Activated naive CD4-positive, alpha-beta T cell treated with anti-CD3 and anti-CD28 coated beads, Interleukin-2, amount 50 U/mL, for 24 hours (primary cell): ENCODE results near the gene HOXA10.

Experiments used
- H3K27ac Mint-ChIP-seq: one replicate; pipeline ENCODE4 v1.8.0; 2021; ENCODE audit warnings: mild to moderate bottlenecking, mixed read lengths
- H3K27me3 Mint-ChIP-seq: one replicate; pipeline ENCODE4 v1.8.0; 2021; ENCODE audit warnings: mixed read lengths
- H3K36me3 Mint-ChIP-seq: one replicate; pipeline ENCODE4 v1.8.0; 2021; ENCODE audit warnings: mixed read lengths
- H3K4me1 Mint-ChIP-seq: one replicate; pipeline ENCODE4 v1.8.0; 2021; ENCODE audit warnings: mixed read lengths
- H3K4me3 Mint-ChIP-seq: one replicate; pipeline ENCODE4 v1.8.0; 2021; ENCODE audit warnings: mild to moderate bottlenecking, mixed read lengths
- H3K9me3 Mint-ChIP-seq: one replicate; pipeline ENCODE4 v1.8.0; 2021; ENCODE audit warnings: mixed read lengths

Gene HOXA10

GRCh38 chr7:27131390-27131819 lies 42.7 kb downstream of the HOXA10 start:
- Mint-ChIP-seq H3K27ac (no peak overlapping the region), H3K36me3 (no peaks in the 10 kb centered on the region), H3K27me3 (peaks cover 28% of the 10 kb centered on the region), H3K4me3 (peak overlapping the region; percentile 62), H3K9me3 (no peaks in the 10 kb centered on the region), H3K4me1 (peaks cover 11% of the 10 kb centered on the region)

DNA sequence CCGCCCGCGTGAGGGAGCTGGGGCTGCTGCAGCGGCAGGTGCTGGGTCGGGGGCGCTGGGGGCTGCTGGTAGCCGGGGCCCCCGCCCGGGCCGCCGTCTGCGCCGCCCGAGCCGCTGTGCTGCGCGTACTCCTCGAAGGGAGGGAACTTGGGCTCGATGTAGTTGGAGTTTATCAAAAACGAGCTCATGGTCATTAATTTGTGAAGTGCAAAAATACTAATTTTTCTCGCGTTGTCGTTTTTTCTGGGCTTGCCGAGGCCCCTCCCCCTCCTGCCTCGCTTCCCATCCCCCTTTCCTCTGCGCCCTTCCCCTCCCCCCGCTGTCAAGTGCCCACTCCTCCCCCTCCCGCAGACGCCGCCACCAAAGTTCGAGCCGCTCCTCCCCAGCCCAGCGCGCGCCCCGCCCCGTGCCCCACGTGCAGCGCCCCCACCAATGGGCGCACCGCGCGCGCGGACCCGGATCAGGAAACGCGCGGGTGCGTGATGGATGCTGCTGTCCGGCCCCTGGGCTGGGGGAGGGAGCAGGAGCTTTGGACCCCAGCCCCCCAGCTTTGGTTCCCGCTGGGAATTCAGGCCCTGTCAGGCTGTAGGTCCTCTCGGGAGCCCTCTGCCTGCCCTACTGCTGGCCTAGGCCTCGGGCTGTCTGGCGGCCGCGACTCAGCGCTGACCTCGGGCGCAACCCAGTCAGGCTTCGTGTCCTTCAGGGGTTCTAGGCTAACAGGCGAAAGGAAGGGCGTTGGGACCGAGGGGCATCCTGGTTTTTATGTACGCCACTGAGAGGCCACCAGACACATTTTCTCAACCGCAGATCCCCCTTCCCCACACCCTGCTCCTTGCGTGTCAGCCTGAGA lies 43.4 kb downstream of the HOXA10 start, which contains the start of gene HOXA4:
Gene HOXA4, minus strand, starts transcription at position 218 of the 850 bp plus-strand sequence. Its CDS starts 24 bp downstream, at position 194.
- Mint-ChIP-seq H3K36me3 (no peaks in the 10 kb centered on the region), H3K27me3 (peaks cover 27% of the 10 kb centered on the region), H3K4me1 (peaks cover 11% of the 10 kb centered on the region), H3K27ac (no peak within 1 kb of the TSS), H3K9me3 (no peaks in the 10 kb centered on the region), H3K4me3 (peak within 1 kb of the TSS; percentile 62)

DNA sequence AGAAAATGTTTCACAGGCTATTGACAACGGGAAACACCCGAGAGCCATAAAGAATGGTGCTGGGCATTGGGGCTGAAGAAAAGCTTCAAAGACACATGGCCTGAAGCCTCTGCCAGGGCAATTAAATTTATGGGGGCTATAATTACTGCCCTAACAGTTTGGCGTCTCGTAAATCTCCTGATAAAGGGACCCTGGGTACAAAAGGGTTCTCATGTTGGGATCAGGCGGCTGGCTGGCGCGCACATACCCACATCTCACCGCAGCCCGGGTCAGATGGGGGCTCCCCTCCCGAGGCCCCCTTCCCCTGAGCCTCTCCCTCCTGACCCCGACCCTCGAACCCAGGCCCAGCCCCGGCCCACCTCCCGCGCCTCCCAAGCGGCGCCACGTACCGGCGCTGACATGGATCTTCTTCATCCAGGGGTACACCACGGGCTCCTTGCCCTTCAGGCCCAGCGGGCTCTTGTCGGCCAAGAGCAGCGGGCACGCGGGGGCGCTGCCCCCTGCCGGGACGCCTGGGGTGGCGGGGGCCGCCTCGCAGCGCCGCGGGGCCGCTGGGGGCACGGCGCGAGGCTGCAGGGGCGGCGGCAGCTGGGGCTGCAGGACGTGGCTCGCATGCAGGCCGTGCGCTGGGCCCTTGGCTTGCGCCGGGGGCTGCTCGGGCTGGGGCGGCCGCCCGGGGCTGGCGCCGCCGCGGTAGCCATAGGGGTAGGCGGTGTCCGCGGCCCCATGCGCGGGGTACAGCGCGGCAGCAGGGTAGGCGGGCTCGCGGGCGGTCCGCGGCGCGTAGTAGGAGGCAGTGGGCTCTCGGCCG lies 44.2 kb downstream of the HOXA10 start:
- Mint-ChIP-seq H3K4me1 (peaks cover 11% of the 10 kb centered on the region), H3K27ac (no peak overlapping the region), H3K4me3 (peak overlapping the region; percentile 11), H3K9me3 (no peaks in the 10 kb centered on the region), H3K27me3 (peaks cover 24% of the 10 kb centered on the region), H3K36me3 (no peaks in the 10 kb centered on the region)

- H3K27ac Mint-ChIP-seq, result no peak overlapping the region
- H3K4me3 Mint-ChIP-seq, result peak overlapping the region; percentile 59
- H3K27me3 Mint-ChIP-seq, result peaks cover 23% of the 10 kb centered on the region
- peaks cover 3% of the 10 kb centered on the region for H3K4me1 Mint-ChIP-seq
- no peaks in the 10 kb centered on the region for H3K36me3 Mint-ChIP-seq
- no peaks in the 10 kb centered on the region for H3K9me3 Mint-ChIP-seq
Observed at GRCh38 chr7:27128776-27129728, 45.1 kb downstream of the HOXA10 start.

- Mint-ChIP-seq H3K27ac (no peak overlapping the region), H3K27me3 (peaks cover 17% of the 10 kb centered on the region), H3K4me1 (no peaks in the 10 kb centered on the region), H3K4me3 (no peak overlapping the region), H3K36me3 (no peaks in the 10 kb centered on the region), H3K9me3 (no peaks in the 10 kb centered on the region)
Observed at GRCh38 chr7:27128034-27128433, 46.1 kb downstream of the HOXA10 start.

- H3K4me3 Mint-ChIP-seq, result no peak overlapping the region
- no peak overlapping the region for H3K27ac Mint-ChIP-seq
- H3K9me3 Mint-ChIP-seq, result no peaks in the 10 kb centered on the region
- no peaks in the 10 kb centered on the region for H3K4me1 Mint-ChIP-seq
- peaks cover 17% of the 10 kb centered on the region for H3K27me3 Mint-ChIP-seq
- no peaks in the 10 kb centered on the region for H3K36me3 Mint-ChIP-seq
Observed at GRCh38 chr7:27126596-27127327, 47.4 kb downstream of the HOXA10 start.

DNA sequence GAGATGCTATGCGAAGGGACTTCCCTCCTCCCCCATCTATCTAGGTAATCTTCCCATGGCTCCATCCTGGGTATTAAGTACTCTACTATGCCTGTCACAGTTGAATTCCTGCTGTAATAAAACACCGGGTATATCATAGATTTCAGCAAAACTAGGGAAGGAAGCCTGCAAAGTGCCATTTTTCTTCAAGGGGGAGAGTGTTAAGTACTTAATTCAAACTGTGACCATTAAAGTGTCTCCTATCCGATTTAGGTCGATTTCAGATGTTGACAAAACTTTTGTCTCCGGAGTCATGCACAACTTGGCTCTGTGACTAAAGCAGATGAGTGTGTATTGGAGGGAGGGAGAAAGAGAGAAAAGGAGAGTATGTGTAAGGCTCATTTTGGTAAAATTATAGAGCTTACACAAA lies 48.1 kb downstream of the HOXA10 start:
- Mint-ChIP-seq H3K27ac (no peak overlapping the region), H3K9me3 (no peaks in the 10 kb centered on the region), H3K27me3 (peaks cover 17% of the 10 kb centered on the region), H3K4me1 (no peaks in the 10 kb centered on the region), H3K36me3 (no peaks in the 10 kb centered on the region), H3K4me3 (no peak overlapping the region)

DNA sequence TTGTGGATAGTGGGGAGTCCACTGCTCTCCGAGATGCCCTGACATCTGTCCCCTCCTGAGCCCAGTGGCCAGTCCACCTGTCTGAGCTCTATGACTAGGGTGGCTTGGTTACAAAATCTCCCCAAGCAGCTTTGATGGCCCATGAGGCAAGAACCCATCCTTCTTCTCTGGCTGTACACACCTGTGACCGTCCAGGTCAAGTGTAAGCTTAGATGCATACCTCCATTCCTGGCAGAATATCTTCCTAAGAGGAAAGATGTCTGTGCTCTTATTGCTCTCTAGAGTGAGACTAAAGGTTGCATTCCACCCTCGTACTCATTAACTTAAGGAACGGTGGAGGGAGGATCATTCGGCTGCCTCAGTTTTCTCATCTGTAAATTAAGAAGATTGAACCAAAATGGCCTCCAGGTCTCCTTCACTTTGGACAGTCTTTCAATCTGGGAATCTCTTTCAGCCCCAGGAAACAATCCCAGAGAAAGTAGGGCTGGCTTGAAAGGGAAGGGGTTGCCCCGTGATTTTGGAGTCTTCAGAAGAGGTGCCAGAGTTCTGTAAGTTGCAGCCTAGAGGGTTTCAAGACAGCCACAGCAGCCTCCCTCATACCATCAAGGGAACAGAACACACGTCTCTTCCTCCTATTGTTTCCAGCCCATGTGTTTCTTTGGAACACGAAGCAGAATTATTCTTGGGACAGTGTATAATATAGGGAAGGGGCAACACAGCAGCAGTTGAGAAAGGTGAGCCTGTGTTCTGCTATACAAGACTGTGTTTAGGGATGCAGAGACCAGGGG lies 49.0 kb downstream of the HOXA10 start:
- Mint-ChIP-seq H3K9me3 (no peaks in the 10 kb centered on the region), H3K36me3 (no peaks in the 10 kb centered on the region), H3K4me3 (no peak overlapping the region), H3K27me3 (peaks cover 17% of the 10 kb centered on the region), H3K27ac (no peak overlapping the region), H3K4me1 (no peaks in the 10 kb centered on the region)

GRCh38 chr7:27124096-27124901 lies 49.8 kb downstream of the HOXA10 start:
- peaks cover 17% of the 10 kb centered on the region for H3K27me3 Mint-ChIP-seq

DNA sequence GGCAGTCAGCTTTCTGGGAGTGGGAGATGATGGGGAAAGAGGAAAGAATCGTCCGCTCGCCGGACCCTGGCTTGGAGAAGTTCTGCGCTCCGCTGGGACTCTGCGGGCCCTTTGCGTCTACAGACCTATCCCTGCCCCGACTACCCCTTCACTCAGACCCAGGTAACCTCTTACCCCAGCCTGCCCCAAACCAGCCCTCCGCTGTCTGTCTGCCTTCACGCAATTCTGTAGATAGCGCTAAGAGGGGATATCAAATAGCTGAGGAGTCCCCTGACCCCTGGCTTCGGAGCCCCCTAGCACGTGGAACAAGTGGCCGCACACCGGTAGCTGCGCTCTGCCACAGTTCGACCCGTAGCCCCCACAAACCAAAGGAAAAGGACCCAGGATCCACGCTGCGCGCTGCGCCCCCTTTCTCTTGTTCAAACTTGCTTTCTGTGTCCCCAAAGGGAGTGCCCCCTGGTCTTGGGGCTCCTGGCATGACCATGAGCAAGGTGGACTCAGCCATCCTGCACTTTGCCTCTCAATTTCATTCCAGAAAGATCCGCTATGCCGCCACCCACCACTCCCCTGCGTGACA lies 50.6 kb downstream of the HOXA10 start:
- no peaks in the 10 kb centered on the region for H3K36me3 Mint-ChIP-seq
- no peak overlapping the region for H3K27ac Mint-ChIP-seq
- H3K4me3 Mint-ChIP-seq, result no peak overlapping the region
- H3K27me3 Mint-ChIP-seq, result peaks cover 16% of the 10 kb centered on the region
- H3K4me1 Mint-ChIP-seq, result no peaks in the 10 kb centered on the region
- H3K9me3 Mint-ChIP-seq, result no peaks in the 10 kb centered on the region

More at GRCh38 chr7:27124096-27124901, 49.8 kb downstream of the HOXA10 start:
- no peak overlapping the region for H3K4me3 Mint-ChIP-seq
- H3K27ac Mint-ChIP-seq, result no peak overlapping the region
- no peaks in the 10 kb centered on the region for H3K36me3 Mint-ChIP-seq
- no peaks in the 10 kb centered on the region for H3K9me3 Mint-ChIP-seq
- no peaks in the 10 kb centered on the region for H3K4me1 Mint-ChIP-seq

DNA sequence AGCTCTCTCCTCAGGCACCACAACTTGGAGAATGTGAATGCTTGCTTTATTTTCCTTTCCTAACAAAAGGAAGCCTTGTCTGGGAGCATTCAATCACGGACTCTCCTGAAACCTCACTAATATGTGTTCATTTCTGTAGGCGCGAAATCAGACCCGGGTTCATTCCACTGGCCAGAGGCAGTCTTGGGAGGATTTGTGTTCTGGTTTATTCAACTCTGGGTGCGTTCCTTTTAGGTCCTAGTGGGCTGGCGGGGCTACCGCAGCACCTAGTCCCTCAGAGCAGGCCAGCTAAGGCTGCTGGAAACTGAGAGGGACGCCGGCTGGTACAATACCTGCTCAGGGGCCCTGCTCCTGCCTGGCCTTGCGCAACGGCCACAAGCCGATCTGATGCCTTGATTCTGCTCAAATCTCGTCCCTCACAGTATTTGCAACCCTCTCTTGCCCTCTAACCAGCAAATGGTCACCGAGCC lies 51.1 kb downstream of the HOXA10 start:
- H3K9me3 Mint-ChIP-seq, result no peaks in the 10 kb centered on the region
- no peaks in the 10 kb centered on the region for H3K4me1 Mint-ChIP-seq
- H3K27me3 Mint-ChIP-seq, result peaks cover 18% of the 10 kb centered on the region
- no peak overlapping the region for H3K27ac Mint-ChIP-seq
- no peaks in the 10 kb centered on the region for H3K36me3 Mint-ChIP-seq
- no peak overlapping the region for H3K4me3 Mint-ChIP-seq

GRCh38 chr7:27122077-27122910 lies 51.8 kb downstream of the HOXA10 start:
- Mint-ChIP-seq H3K27ac (no peak overlapping the region), H3K4me1 (no peaks in the 10 kb centered on the region), H3K4me3 (no peak overlapping the region), H3K9me3 (no peaks in the 10 kb centered on the region), H3K36me3 (no peaks in the 10 kb centered on the region), H3K27me3 (peaks cover 13% of the 10 kb centered on the region)
